Measurements from ENCODE around the gene CGB8.
A peak's percentile ranks its signal among the peaks of the same experiment; 100 is the strongest.
"Not testable (repeated sequence)": the region's sequence is repeated elsewhere in the genome, so short reads cannot be mapped to it uniquely, and the experiment has no call there.

Gene CGB8

GRCh38 chr19:49049011-49049410, at the start of gene CGB8:
Gene CGB8 (minus strand): TSS chr19:49049111. CDS start chr19:49048739, 372 bp downstream.
- not testable (repeated sequence) for H3K4me3 ChIP-seq (replicated peaks in 1 of 2; ENCODE audit: low read depth in 2 of 2, low read length in 2 of 2); DNase-seq (ENCODE audit: low read depth in 2 of 2)

- H3K4me3 ChIP-seq (replicated peaks in 1 of 2; ENCODE audit: low read depth in 2 of 2, low read length in 2 of 2): no peak overlapping the region
- TF ChIP-seq, protein P1, sequence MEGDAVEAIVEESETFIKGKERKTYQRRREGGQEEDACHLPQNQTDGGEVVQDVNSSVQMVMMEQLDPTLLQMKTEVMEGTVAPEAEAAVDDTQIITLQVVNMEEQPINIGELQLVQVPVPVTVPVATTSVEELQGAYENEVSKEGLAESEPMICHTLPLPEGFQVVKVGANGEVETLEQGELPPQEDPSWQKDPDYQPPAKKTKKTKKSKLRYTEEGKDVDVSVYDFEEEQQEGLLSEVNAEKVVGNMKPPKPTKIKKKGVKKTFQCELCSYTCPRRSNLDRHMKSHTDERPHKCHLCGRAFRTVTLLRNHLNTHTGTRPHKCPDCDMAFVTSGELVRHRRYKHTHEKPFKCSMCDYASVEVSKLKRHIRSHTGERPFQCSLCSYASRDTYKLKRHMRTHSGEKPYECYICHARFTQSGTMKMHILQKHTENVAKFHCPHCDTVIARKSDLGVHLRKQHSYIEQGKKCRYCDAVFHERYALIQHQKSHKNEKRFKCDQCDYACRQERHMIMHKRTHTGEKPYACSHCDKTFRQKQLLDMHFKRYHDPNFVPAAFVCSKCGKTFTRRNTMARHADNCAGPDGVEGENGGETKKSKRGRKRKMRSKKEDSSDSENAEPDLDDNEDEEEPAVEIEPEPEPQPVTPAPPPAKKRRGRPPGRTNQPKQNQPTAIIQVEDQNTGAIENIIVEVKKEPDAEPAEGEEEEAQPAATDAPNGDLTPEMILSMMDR (IDR thresholded peaks at IDR 0.05; ENCODE audit: low read depth, low read length): peak; percentile 98
- peak; percentile 79 to 81 for DNase-seq (ENCODE audit: low read depth in 2 of 2)
Measured at GRCh38 chr19:49097453-49098288, 48.8 kb upstream of the CGB8 start.

GRCh38 chr19:49094505-49095482, 45.9 kb upstream of the CGB8 start:
- peak in 1 of 2 donors; percentile 26 for DNase-seq (ENCODE audit: low read depth in 2 of 2)
- TF ChIP-seq, protein P1 (IDR thresholded peaks at IDR 0.05; ENCODE audit: low read depth, low read length): no peak
- H3K4me3 ChIP-seq (replicated peaks in 1 of 2; ENCODE audit: low read depth in 2 of 2, low read length in 2 of 2): no peak overlapping the region

DNA sequence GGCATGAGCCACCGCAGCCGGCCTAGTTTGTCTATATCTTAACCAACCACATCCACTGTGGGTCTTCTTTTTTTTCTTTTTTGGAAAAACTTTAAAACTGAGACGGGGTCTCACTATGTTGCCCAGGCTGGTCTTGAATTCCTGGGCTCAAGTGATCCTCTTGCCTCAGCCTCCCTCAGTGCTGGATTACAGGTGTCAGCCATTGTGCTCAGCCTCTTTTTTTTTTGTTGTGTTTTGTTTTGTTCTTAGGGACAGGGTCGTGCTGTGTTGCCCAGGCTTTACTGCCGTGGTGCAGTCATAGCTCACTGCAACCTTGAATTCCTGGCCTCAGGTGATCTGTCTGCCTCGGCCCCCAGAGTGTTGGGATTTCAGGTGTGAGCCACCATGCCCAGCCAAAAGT, 43.8 kb upstream of the CGB8 start:
- no peak overlapping the region for H3K4me3 ChIP-seq (replicated peaks in 1 of 2; ENCODE audit: low read depth in 2 of 2, low read length in 2 of 2)
- no peak for DNase-seq (ENCODE audit: low read depth in 2 of 2)
- TF ChIP-seq, protein P1 (IDR thresholded peaks at IDR 0.05; ENCODE audit: low read depth, low read length): no peak

- TF ChIP-seq, protein P1 (IDR thresholded peaks at IDR 0.05; ENCODE audit: low read depth, low read length): no peak
- no peak for DNase-seq (ENCODE audit: low read depth in 2 of 2)
- no peak overlapping the region for H3K4me3 ChIP-seq (replicated peaks in 1 of 2; ENCODE audit: low read depth in 2 of 2, low read length in 2 of 2)
Measured at GRCh38 chr19:49091391-49092038, 42.6 kb upstream of the CGB8 start.

DNA sequence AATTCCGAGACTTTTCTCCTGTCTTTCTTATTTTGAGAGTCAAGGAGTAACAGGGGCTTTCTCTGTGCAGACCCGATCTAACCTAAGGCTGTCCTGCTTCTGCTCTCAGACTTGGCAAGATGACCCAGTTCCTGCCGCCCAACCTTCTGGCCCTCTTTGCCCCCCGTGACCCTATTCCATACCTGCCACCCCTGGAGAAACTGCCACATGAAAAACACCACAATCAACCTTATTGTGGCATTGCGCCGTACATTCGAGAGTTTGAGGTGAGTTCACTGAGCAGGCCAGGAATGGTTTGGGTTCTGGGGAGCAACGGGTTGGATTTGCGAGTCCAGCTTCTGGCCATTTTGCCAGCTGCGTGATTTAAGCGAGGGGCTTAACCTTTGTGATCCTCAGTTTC, 37.4 kb upstream of the CGB8 start:
- TF ChIP-seq, protein P1 (IDR thresholded peaks at IDR 0.05; ENCODE audit: low read depth, low read length): no peak

More for the DNA sequence above, 37.4 kb upstream of the CGB8 start:
- peak overlapping the region; percentile 92 to 95 for H3K4me3 ChIP-seq (replicated peaks in 1 of 2; ENCODE audit: low read depth in 2 of 2, low read length in 2 of 2)
- DNase-seq (ENCODE audit: low read depth in 2 of 2): no peak
